Vagina (tissue), 2 donors: ENCODE results near the gene DDI2. TPM values are rescaled to one million over a fixed set of nuclear protein-coding genes. Genes with fewer than 3 reads are reported as not detected.
"Not testable (repeated sequence)": the region's sequence is repeated elsewhere in the genome, so short reads cannot be mapped to it uniquely, and the experiment has no call there.

Experiments used
- DNase-seq, 2 donors: peaks; one replicate each; pipeline ENCODE4 v3.0.0-alpha.2; 2017; ENCODE audit errors: extremely low spot score in 2 of 2
- H3K27ac ChIP-seq: fragments of 200-600 bp; sonication (generic); one replicate; pipeline ENCODE4 v1.5.1; 2019
- H3K27me3 ChIP-seq: fragments of 200-600 bp; sonication (generic); one replicate; pipeline ENCODE4 v1.5.1; 2019
- H3K36me3 ChIP-seq, 2 donors: fragments of 200-600 bp; sonication (generic); one replicate each; pipeline ENCODE4 v1.5.1; 2017 to 2019
- H3K4me1 ChIP-seq: fragments of 200-600 bp; sonication (generic); one replicate; pipeline ENCODE4 v1.5.1; 2019
- H3K4me3 ChIP-seq, 2 donors: fragments of 200-600 bp; sonication (generic); 1 replicate in 1 of 2; 2 replicates in 1 of 2; pipeline ENCODE4 v1.5.1; 2016 to 2019
- H3K9me3 ChIP-seq: fragments of 200-600 bp; sonication (generic); one replicate; pipeline ENCODE4 v1.5.1; 2019
- CTCF ChIP-seq, 3 experiments: fragments of 450-650 bp in 2 of 3; fragments of 200-600 bp in 1 of 3; sonication (generic) in 1 of 3; IDR thresholded peaks; one replicate each; pipeline ENCODE4 v1.5.1; 2017 to 2019; ENCODE audit warnings: antibody characterized with exemption in 3 of 3, mild to moderate bottlenecking in 2 of 3, moderate library complexity in 2 of 3
- POLR2A ChIP-seq, 2 donors: fragments of 450-650 bp; IDR thresholded peaks; one replicate each; pipeline ENCODE4 v1.6.1; 2017; ENCODE audit warnings: antibody characterized with exemption in 2 of 2, mild to moderate bottlenecking in 2 of 2, moderate library complexity in 2 of 2
- POLR2AphosphoS5 ChIP-seq, 2 donors: sonication (generic); formaldehyde crosslinking; IDR thresholded peaks; one replicate each; pipeline ENCODE4 v1.9.0; 2017; ENCODE audit warnings: antibody characterized with exemption in 2 of 2, mild to moderate bottlenecking in 2 of 2, low read depth in 1 of 2; ENCODE audit not compliant: insufficient read depth in 1 of 2
- intact Hi-C: fragments of 100-400 bp; cut with DNase I; formaldehyde crosslinking; loops from one replicate; pipeline ENCODE4 v1.15.1; 2023
- total RNA-seq: library from RNA; depleted of rRNA; stranded (reverse); fragments of >200 nt; gene quantifications from one replicate; pipeline ENCODE4 v1.2.3, GENCODE V29; 2016

DDI2 gene
- total RNA-seq, 1 donor from 2014 or later = 59.2 TPM

- Histone ChIP-seq H3K4me3 (no peak overlapping the region), H3K36me3 (no peaks in the 10 kb centered on the region), H3K27ac (no peak overlapping the region), H3K9me3 (no peaks in the 10 kb centered on the region), H3K4me1 (peaks cover 22% of the 10 kb centered on the region), H3K27me3 (no peaks in the 10 kb centered on the region)
- DNase-seq = no peak
- intact Hi-C loops = loop anchor here (10.0 kb wide), 1 partner anchor 146 kb away; the partner anchor contains the start of gene TMEM82
- TF ChIP-seq POLR2AphosphoS5 (IDR thresholded peaks at IDR 0.05; ENCODE audit: insufficient read depth in 1 of 2, low read depth in 1 of 2) (no peak), POLR2A (IDR thresholded peaks at IDR 0.05) (no peak), CTCF (IDR thresholded peaks at IDR 0.05) (no peak)
These were observed 18.8 kb upstream of the DDI2 start for GRCh38 chr1:15598436-15598835.

GRCh38 chr1:15603050-15603965, 13.9 kb upstream of the DDI2 start:
- peak overlapping the region; percentile 90 for H3K27ac ChIP-seq
- peaks cover 27% of the 10 kb centered on the region for H3K4me1 ChIP-seq
- no peak for TF ChIP-seq POLR2A (IDR thresholded peaks at IDR 0.05)
- peak; percentile 92 for TF ChIP-seq POLR2AphosphoS5 (IDR thresholded peaks at IDR 0.05; ENCODE audit: insufficient read depth in 1 of 2, low read depth in 1 of 2)
- DNase-seq = peak; percentile 97 to 98
- H3K4me3 ChIP-seq = peak overlapping the region; percentile 73 to 83
- no peaks in the 10 kb centered on the region for H3K36me3 ChIP-seq
- no peaks in the 10 kb centered on the region for H3K9me3 ChIP-seq
- intact Hi-C loops = no loop called here
- H3K27me3 ChIP-seq = no peaks in the 10 kb centered on the region

GRCh38 chr1:15603966-15604282, 13.3 kb upstream of the DDI2 start:
- Histone ChIP-seq H3K27ac (peak overlapping the region; percentile 90), H3K4me3 (peak overlapping the region; percentile 73 to 83), H3K4me1 (peaks cover 27% of the 10 kb centered on the region)
- H3K27me3 ChIP-seq, DNase-seq, H3K36me3 ChIP-seq, H3K9me3 ChIP-seq, intact Hi-C loops: not testable (repeated sequence)

- H3K9me3 ChIP-seq, DNase-seq, H3K4me3 ChIP-seq, H3K27ac ChIP-seq, H3K36me3 ChIP-seq, intact Hi-C loops, H3K27me3 ChIP-seq: not testable (repeated sequence)
- H3K4me1 ChIP-seq = peaks cover 27% of the 10 kb centered on the region
These were observed 12.9 kb upstream of the DDI2 start for GRCh38 chr1:15604400-15604799.

- Histone ChIP-seq H3K4me3 (no peak overlapping the region), H3K27me3 (no peaks in the 10 kb centered on the region), H3K36me3 (no peaks in the 10 kb centered on the region), H3K9me3 (no peaks in the 10 kb centered on the region), H3K4me1 (peaks cover 27% of the 10 kb centered on the region), H3K27ac (no peak overlapping the region)
- intact Hi-C loops = no loop called here
- no peak for TF ChIP-seq POLR2A (IDR thresholded peaks at IDR 0.05)
- TF ChIP-seq POLR2AphosphoS5 (IDR thresholded peaks at IDR 0.05; ENCODE audit: insufficient read depth in 1 of 2, low read depth in 1 of 2) = no peak
- TF ChIP-seq CTCF (IDR thresholded peaks at IDR 0.05) = no peak
- DNase-seq = no peak
These were observed 11.6 kb upstream of the DDI2 start for GRCh38 chr1:15605398-15606383.

GRCh38 chr1:15609631-15610030, 7.6 kb upstream of the DDI2 start:
- H3K36me3 ChIP-seq = no peaks in the 10 kb centered on the region
- intact Hi-C loops = loop anchor here (10.0 kb wide), 1 partner anchor 95 kb away; no protein-coding TSS in a partner anchor
- H3K27ac ChIP-seq = no peak overlapping the region
- DNase-seq = no peak
- H3K9me3 ChIP-seq = no peaks in the 10 kb centered on the region
- TF ChIP-seq POLR2A (IDR thresholded peaks at IDR 0.05) = no peak
- H3K27me3 ChIP-seq = no peaks in the 10 kb centered on the region
- no peak overlapping the region for H3K4me3 ChIP-seq
- H3K4me1 ChIP-seq = no peaks in the 10 kb centered on the region
